ENCODE results near the gene UBXN4.
A peak's percentile ranks its signal among the peaks of the same experiment; 100 is the strongest.

Gene UBXN4

DNA sequence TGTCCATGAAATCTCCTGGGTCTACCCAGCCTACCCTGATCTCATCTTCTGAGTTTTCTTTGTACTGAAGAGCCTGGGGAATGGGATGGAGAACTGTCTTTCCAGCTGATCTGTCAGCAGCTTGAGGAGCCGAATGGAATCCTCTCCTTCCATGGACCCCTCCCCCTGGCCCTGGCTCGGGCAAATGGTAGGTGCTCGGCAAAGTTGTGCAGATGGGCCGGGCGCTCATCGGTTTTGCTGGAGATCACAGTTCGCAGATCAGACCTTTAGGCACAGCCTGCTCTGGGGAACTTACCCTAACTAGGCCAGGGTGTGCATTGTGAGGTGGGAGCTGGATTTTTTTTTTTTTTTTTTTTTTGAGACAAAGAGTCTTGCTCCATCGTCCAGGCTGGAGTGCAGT is 55.0 kb downstream of the UBXN4 start:
- H3K27ac ChIP-seq, result no peak overlapping the region
- TF ChIP-seq ZFX (IDR thresholded peaks at IDR 0.05), result no peak
- TF ChIP-seq, protein P1, sequence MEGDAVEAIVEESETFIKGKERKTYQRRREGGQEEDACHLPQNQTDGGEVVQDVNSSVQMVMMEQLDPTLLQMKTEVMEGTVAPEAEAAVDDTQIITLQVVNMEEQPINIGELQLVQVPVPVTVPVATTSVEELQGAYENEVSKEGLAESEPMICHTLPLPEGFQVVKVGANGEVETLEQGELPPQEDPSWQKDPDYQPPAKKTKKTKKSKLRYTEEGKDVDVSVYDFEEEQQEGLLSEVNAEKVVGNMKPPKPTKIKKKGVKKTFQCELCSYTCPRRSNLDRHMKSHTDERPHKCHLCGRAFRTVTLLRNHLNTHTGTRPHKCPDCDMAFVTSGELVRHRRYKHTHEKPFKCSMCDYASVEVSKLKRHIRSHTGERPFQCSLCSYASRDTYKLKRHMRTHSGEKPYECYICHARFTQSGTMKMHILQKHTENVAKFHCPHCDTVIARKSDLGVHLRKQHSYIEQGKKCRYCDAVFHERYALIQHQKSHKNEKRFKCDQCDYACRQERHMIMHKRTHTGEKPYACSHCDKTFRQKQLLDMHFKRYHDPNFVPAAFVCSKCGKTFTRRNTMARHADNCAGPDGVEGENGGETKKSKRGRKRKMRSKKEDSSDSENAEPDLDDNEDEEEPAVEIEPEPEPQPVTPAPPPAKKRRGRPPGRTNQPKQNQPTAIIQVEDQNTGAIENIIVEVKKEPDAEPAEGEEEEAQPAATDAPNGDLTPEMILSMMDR (conservative IDR thresholded peaks at IDR 0.05), result no peak

- no peak for TF ChIP-seq ZFX (IDR thresholded peaks at IDR 0.05)
- TF ChIP-seq, protein P1 (conservative IDR thresholded peaks at IDR 0.05), result peak; percentile 93
- no peak overlapping the region for H3K27ac ChIP-seq
Observed at GRCh38 chr2:135797497-135798274, 56.0 kb downstream of the UBXN4 start.

DNA sequence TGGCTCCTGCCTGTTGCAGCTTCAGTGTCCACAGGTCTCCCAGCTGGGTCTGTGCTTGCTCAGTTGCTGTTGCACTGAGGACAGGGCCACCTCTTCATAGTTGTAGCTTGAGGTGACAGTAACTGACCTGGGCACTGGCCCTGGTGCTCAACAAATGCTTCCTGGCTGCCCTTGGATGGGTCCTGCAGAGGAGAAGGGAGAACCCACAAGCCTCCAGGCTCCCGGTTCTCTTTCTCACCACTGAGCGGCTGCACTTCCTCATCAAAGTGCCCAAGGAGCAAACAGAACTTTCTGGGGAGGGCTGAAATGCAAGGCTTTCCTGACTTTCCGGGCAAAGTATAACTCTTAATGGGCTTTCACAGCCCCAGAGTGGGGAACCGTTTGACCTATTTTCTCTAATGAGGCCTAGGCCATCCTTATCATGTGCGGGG is 56.6 kb downstream of the UBXN4 start:
- no peak overlapping the region for H3K27ac ChIP-seq
- no peak for TF ChIP-seq ZFX (IDR thresholded peaks at IDR 0.05)
- TF ChIP-seq, protein P1 (conservative IDR thresholded peaks at IDR 0.05), result no peak

- H3K27ac ChIP-seq, result no peak overlapping the region
Observed at GRCh38 chr2:135798762-135799161, 57.1 kb downstream of the UBXN4 start.

DNA sequence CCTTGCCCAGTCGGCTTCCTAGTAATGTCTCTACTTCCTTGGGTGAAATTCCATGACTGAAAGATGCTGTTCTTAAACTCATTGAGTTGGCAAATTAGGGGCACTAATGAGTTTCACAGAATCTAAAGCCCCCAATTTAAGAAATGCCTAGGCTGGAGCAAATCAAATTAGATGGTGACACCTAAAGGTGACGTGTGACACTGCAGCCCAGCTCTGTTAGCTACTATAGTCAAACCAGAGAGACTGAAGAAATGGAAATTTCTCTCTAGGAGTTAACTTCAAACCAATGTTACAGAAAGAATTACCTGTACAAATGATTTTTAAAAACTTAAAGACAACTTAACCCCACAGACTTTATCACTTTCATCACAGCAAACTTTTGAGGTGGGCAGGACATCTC is 58.1 kb downstream of the UBXN4 start:
- no peak overlapping the region for H3K27ac ChIP-seq
- TF ChIP-seq, protein P1 (conservative IDR thresholded peaks at IDR 0.05), result peak; percentile 13
- TF ChIP-seq ZFX (IDR thresholded peaks at IDR 0.05), result no peak

More at GRCh38 chr2:135798762-135799161, 57.1 kb downstream of the UBXN4 start:
- TF ChIP-seq, protein P1 (conservative IDR thresholded peaks at IDR 0.05), result no peak
- no peak for TF ChIP-seq ZFX (IDR thresholded peaks at IDR 0.05)

GRCh38 chr2:135800513-135801460 is 59.1 kb downstream of the UBXN4 start:
- no peak overlapping the region for H3K27ac ChIP-seq
- TF ChIP-seq, protein P1 (conservative IDR thresholded peaks at IDR 0.05), result no peak; the same call in 1 of the 2 replicates
- no peak for TF ChIP-seq ZFX (IDR thresholded peaks at IDR 0.05)

DNA sequence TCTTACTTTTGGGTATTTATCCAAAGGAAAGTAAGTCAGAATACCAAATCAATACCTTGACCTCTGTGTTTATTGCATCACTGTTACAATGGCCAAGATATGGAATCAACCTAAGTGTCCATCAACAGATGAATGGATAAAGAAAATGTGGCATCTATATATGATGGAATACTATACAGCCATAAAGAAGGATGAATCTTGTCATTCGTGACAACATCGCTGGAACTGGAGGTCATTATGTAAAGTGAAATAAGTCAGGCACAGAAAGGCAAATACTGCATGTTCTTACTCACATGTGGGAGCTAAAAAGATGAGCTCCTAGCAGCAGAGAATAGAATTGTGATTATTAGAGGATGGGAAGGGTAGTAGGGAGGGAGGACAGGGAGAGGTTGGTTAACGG is 60.7 kb downstream of the UBXN4 start:
- no peak overlapping the region for H3K27ac ChIP-seq
- TF ChIP-seq ZFX (IDR thresholded peaks at IDR 0.05), result no peak
- TF ChIP-seq, protein P1 (conservative IDR thresholded peaks at IDR 0.05), result no peak

Data from C4-2B (cell line).